HepG2 (cell line): Measurements from ENCODE around the gene NAT9. TPM values are rescaled to one million over a fixed set of nuclear protein-coding genes. Genes with fewer than 3 reads are reported as not detected.

Experiments used
- ARID5B ChIP-seq: IDR thresholded peaks from 2 replicates; pipeline ENCODE4 v1.4.0; 2020; ENCODE audit warnings: mild to moderate bottlenecking, missing genetic modification reagents
- ATF6 ChIP-seq: sonication (generic); formaldehyde crosslinking; conservative IDR thresholded peaks from 2 replicates; pipeline ENCODE4 v1.4.0; 2020; ENCODE audit warnings: missing genetic modification reagents
- CAMTA2 ChIP-seq: sonication (generic); formaldehyde crosslinking; IDR thresholded peaks from 2 replicates; pipeline ENCODE4 v1.4.0; 2020; ENCODE audit warnings: mild to moderate bottlenecking, missing genetic modification reagents, borderline replicate concordance
- HOMEZ ChIP-seq: IDR thresholded peaks from 2 replicates; pipeline ENCODE4 v1.6.1; 2016; ENCODE audit warnings: low read depth
- MIXL1 ChIP-seq: IDR thresholded peaks from 2 replicates; pipeline ENCODE4 v1.6.1; 2016
- NFE2 ChIP-seq: sonication (generic); formaldehyde crosslinking; IDR thresholded peaks from 2 replicates; pipeline ENCODE4 v1.4.0; 2020; ENCODE audit warnings: missing genetic modification reagents
- SIX1 ChIP-seq: sonication (generic); formaldehyde crosslinking; IDR thresholded peaks from 2 replicates; pipeline ENCODE4 v1.4.0; 2020; ENCODE audit warnings: missing genetic modification reagents, borderline replicate concordance
- SP2 ChIP-seq: sonication (generic); formaldehyde crosslinking; IDR thresholded peaks from 2 replicates; pipeline ENCODE4 v1.5.1; 2020; ENCODE audit warnings: mild to moderate bottlenecking, missing genetic modification reagents
- TEAD3 ChIP-seq: optimal IDR thresholded peaks from 2 replicates; pipeline ENCODE3; 2016; ENCODE audit warnings: borderline replicate concordance
- ZBTB4 ChIP-seq: sonication (generic); formaldehyde crosslinking; IDR thresholded peaks from 2 replicates; pipeline ENCODE4 v1.4.0; 2020; ENCODE audit warnings: missing genetic modification reagents, mild to moderate bottlenecking, borderline replicate concordance
- ZNF142 ChIP-seq: sonication (generic); formaldehyde crosslinking; IDR thresholded peaks from 2 replicates; pipeline ENCODE4 v1.4.0; 2020; ENCODE audit warnings: missing genetic modification reagents
- polyA plus RNA-seq, 8 experiments: library from polyadenylated mRNA; depleted of rRNA in 3 of 8; stranded (reverse) in 7 of 8; unstranded in 1 of 8; fragments of >200 nt; fragmentation: Illumina TruSeq in 4 of 8; extraction: Trizol in 4 of 8; gene quantifications; 2 replicates each; pipeline versions ENCODE4 v1.2.1 to v1.2.3, GENCODE V29; 2011 to 2016; ENCODE audit warnings: low read depth in 4 of 8, missing spikeins in 1 of 8, mixed read lengths in 1 of 8; ENCODE audit not compliant: insufficient read depth in 1 of 8
- total RNA-seq, 5 experiments: library from RNA; depleted of rRNA; stranded (reverse); fragments of >200 nt; fragmentation: Illumina TruSeq; extraction: Trizol; gene quantifications; 2 replicates each; pipeline ENCODE4 v1.2.3, GENCODE V29; 2016; ENCODE audit warnings: low read depth in 1 of 5

The NAT9 gene
- total and polyA plus RNA-seq, 2 of the 13 experiments (the other 11 are each of a cell fraction or from before 2014, with no cell fraction given), result 39.7 to 44.2 TPM

GRCh38 chr17:74780443-74781238 lies 4.5 kb upstream of the NAT9 start (continued):
- TF ChIP-seq HOMEZ, result 0 out of 2 replicates have a peak, but pooled peaks have one; percentile 37
- no peak for TF ChIP-seq NFE2 (CRISPR knock-in tag)
- TF ChIP-seq MIXL1, result 0 out of 2 replicates have a peak, but pooled peaks have one; percentile 49
- peak; percentile 41; the same call in 1 of the 2 replicates for TF ChIP-seq ARID5B (CRISPR knock-in tag)
- no peak for TF ChIP-seq ATF6 (CRISPR knock-in tag)
- no peak for TF ChIP-seq CAMTA2
- peak; percentile 48 for TF ChIP-seq TEAD3 (CRISPR knock-in tag)
- no peak for TF ChIP-seq SP2 (CRISPR knock-in tag)
- no peak for TF ChIP-seq ZNF142 (CRISPR knock-in tag)
- no peak for TF ChIP-seq SIX1 (CRISPR knock-in tag)
- no peak for TF ChIP-seq ZBTB4 (CRISPR knock-in tag)
